Measurements from ENCODE around the gene CREBRF. TPM values are rescaled to one million over a fixed set of nuclear protein-coding genes. Genes with fewer than 3 reads are reported as not detected.

CREBRF gene
- total and polyA plus RNA-seq, 2 donors from 2014 or later, result 6.1 to 49.7 TPM

GRCh38 chr5:173159256-173159655 lies 103.1 kb downstream of the CREBRF start:
- FAIRE-seq, result no peak
- peaks cover 0 to 22% (median 11%) of the 10 kb centered on the region in 3 donors for H3K36me3 ChIP-seq (ENCODE audit: control insufficient read depth in 2 of 3, insufficient read depth in 3 of 3, low read length in 3 of 3)
- H3K4me1 ChIP-seq (ENCODE audit: control insufficient read depth in 2 of 3, insufficient read depth in 2 of 3, low read depth in 1 of 3, low read length in 3 of 3), result no peaks in the 10 kb centered on the region
- no peaks in the 10 kb centered on the region for H3K27me3 ChIP-seq (ENCODE audit: control insufficient read depth, insufficient read depth, low read length)
- H3K27ac ChIP-seq (ENCODE audit: low read depth in 2 of 2, low read length in 2 of 2), result no peak overlapping the region
- no peak for DNase-seq
- H3K9me3 ChIP-seq (ENCODE audit: control insufficient read depth in 2 of 3, insufficient read depth in 1 of 3, low read length in 3 of 3), result no peaks in the 10 kb centered on the region
- no peak for TF ChIP-seq CTCF (IDR thresholded peaks at IDR 0.05; ENCODE audit: borderline replicate concordance, extremely low read depth, insufficient read depth)
- no peak overlapping the region for H3K9ac ChIP-seq (ENCODE audit: low read length in 3 of 3)
- intact Hi-C loops (cut with DNase I), result no loop called here
- H3K4me3 ChIP-seq (ENCODE audit: low read length in 3 of 3), result no peak overlapping the region

GRCh38 chr5:173161148-173161547 lies 105.0 kb downstream of the CREBRF start:
- intact Hi-C loops (cut with DNase I), result no loop called here
- no peak for FAIRE-seq

GRCh38 chr5:173163219-173163618 lies 107.1 kb downstream of the CREBRF start:
- Histone ChIP-seq H3K36me3 (ENCODE audit: control insufficient read depth in 2 of 3, insufficient read depth in 3 of 3, low read length in 3 of 3) (peaks cover 0 to 17% (median 11%) of the 10 kb centered on the region in 3 donors), H3K4me1 (ENCODE audit: control insufficient read depth in 2 of 3, insufficient read depth in 2 of 3, low read depth in 1 of 3, low read length in 3 of 3) (peaks cover 0 to 3% (median 0%) of the 10 kb centered on the region in 3 donors), H3K9me3 (ENCODE audit: control insufficient read depth in 2 of 3, insufficient read depth in 1 of 3, low read length in 3 of 3) (no peaks in the 10 kb centered on the region), H3K27me3 (ENCODE audit: control insufficient read depth, insufficient read depth, low read length) (no peaks in the 10 kb centered on the region), H3K4me3 (ENCODE audit: low read length in 3 of 3) (no peak overlapping the region), H3K27ac (ENCODE audit: low read depth in 2 of 2, low read length in 2 of 2) (no peak overlapping the region), H3K9ac (ENCODE audit: low read length in 3 of 3) (no peak overlapping the region)
- intact Hi-C loops (cut with DNase I), result no loop called here
- TF ChIP-seq CTCF (IDR thresholded peaks at IDR 0.05; ENCODE audit: borderline replicate concordance, extremely low read depth, insufficient read depth), result no peak
- FAIRE-seq, result no peak
- no peak for DNase-seq

More at GRCh38 chr5:173161148-173161547, 105.0 kb downstream of the CREBRF start:
- no peaks in the 10 kb centered on the region for H3K27me3 ChIP-seq (ENCODE audit: control insufficient read depth, insufficient read depth, low read length)
- peaks cover 0 to 3% (median 0%) of the 10 kb centered on the region in 3 donors for H3K4me1 ChIP-seq (ENCODE audit: control insufficient read depth in 2 of 3, insufficient read depth in 2 of 3, low read depth in 1 of 3, low read length in 3 of 3)
- no peak for DNase-seq
- H3K9me3 ChIP-seq (ENCODE audit: control insufficient read depth in 2 of 3, insufficient read depth in 1 of 3, low read length in 3 of 3), result no peaks in the 10 kb centered on the region
- H3K4me3 ChIP-seq (ENCODE audit: low read length in 3 of 3), result no peak overlapping the region
- no peak overlapping the region for H3K9ac ChIP-seq (ENCODE audit: low read length in 3 of 3)
- H3K36me3 ChIP-seq (ENCODE audit: control insufficient read depth in 2 of 3, insufficient read depth in 3 of 3, low read length in 3 of 3), result peaks cover 0 to 22% (median 11%) of the 10 kb centered on the region in 3 donors
- no peak overlapping the region for H3K27ac ChIP-seq (ENCODE audit: low read depth in 2 of 2, low read length in 2 of 2)
- no peak for TF ChIP-seq CTCF (IDR thresholded peaks at IDR 0.05; ENCODE audit: borderline replicate concordance, extremely low read depth, insufficient read depth)
